ENCODE data around the gene IYD. TPM values are rescaled to one million over a fixed set of nuclear protein-coding genes. Genes with fewer than 3 reads are reported as not detected.

IYD gene
- polyA plus RNA-seq, 1 donor (not counting 4 experiments of a cell fraction or from before 2014, with no cell fraction given) = not detected

GRCh38 chr6:150334790-150335783, 33.7 kb upstream of the IYD start:
- dilution Hi-C loops (cut with MboI; ENCODE audit: extremely low pct_ligation_motif_present, low sequenced_read_pairs) = no loop called here
- Histone ChIP-seq H3K9ac (ENCODE audit: control insufficient read depth, extremely low read depth, insufficient read depth, low read length) (no peak overlapping the region), H3K4me2 (ENCODE audit: control insufficient read depth, extremely low read depth, insufficient read depth, low read depth, low read length) (no peak overlapping the region), H3K9me1 (ENCODE audit: control insufficient read depth, extremely low read depth, insufficient read depth, low read length) (no peaks in the 10 kb centered on the region), H3K27ac (ENCODE audit: control insufficient read depth, insufficient read depth, low read length) (peak overlapping the region; percentile 64), H3K9me3 (ENCODE audit: control insufficient read depth, low read depth, low read length) (no peaks in the 10 kb centered on the region), H2AFZ (ENCODE audit: control insufficient read depth, low read length) (no peak overlapping the region), H3K27me3 (ENCODE audit: control insufficient read depth, extremely low read depth, insufficient read depth, low read length) (no peaks in the 10 kb centered on the region), H3K4me1 (ENCODE audit: control insufficient read depth, extremely low read depth, insufficient read depth, low read length) (peaks cover 21% of the 10 kb centered on the region), H3K4me3 (ENCODE audit: control insufficient read depth in 2 of 3, extremely low read depth in 1 of 3, insufficient read depth in 2 of 3, low read depth in 1 of 3, low read length in 3 of 3) (no peak overlapping the region), H3K36me3 (ENCODE audit: control insufficient read depth in 2 of 2, extremely low read depth in 1 of 2, insufficient read depth in 2 of 2, low read length in 2 of 2) (no peaks in the 10 kb centered on the region), H3K79me2 (ENCODE audit: control insufficient read depth, insufficient read depth, low read length) (no peaks in the 10 kb centered on the region), H4K20me1 (ENCODE audit: control insufficient read depth, extremely low read depth, insufficient read depth, low read length) (no peaks in the 10 kb centered on the region)
- TF ChIP-seq, protein P1, sequence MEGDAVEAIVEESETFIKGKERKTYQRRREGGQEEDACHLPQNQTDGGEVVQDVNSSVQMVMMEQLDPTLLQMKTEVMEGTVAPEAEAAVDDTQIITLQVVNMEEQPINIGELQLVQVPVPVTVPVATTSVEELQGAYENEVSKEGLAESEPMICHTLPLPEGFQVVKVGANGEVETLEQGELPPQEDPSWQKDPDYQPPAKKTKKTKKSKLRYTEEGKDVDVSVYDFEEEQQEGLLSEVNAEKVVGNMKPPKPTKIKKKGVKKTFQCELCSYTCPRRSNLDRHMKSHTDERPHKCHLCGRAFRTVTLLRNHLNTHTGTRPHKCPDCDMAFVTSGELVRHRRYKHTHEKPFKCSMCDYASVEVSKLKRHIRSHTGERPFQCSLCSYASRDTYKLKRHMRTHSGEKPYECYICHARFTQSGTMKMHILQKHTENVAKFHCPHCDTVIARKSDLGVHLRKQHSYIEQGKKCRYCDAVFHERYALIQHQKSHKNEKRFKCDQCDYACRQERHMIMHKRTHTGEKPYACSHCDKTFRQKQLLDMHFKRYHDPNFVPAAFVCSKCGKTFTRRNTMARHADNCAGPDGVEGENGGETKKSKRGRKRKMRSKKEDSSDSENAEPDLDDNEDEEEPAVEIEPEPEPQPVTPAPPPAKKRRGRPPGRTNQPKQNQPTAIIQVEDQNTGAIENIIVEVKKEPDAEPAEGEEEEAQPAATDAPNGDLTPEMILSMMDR (optimal IDR thresholded peaks at IDR 0.05 in 1 of 3, IDR thresholded peaks at IDR 0.05 in 1 of 3, conservative IDR thresholded peaks at IDR 0.05 in 1 of 3; ENCODE audit: extremely low read depth in 1 of 3, insufficient read depth in 2 of 3, low read length in 3 of 3) = peak; percentile 66 to 84 (median 74)
- TF ChIP-seq EZH2 (IDR thresholded peaks at IDR 0.05; ENCODE audit: low read length) = no peak
- DNase-seq (ENCODE audit: low read depth, low spot score) (peak; percentile 28), FAIRE-seq (peak; percentile 63)

GRCh38 chr6:150336299-150336698, 32.5 kb upstream of the IYD start:
- Histone ChIP-seq H4K20me1 (ENCODE audit: control insufficient read depth, extremely low read depth, insufficient read depth, low read length) (no peaks in the 10 kb centered on the region), H3K4me1 (ENCODE audit: control insufficient read depth, extremely low read depth, insufficient read depth, low read length) (peaks cover 21% of the 10 kb centered on the region), H3K9me3 (ENCODE audit: control insufficient read depth, low read depth, low read length) (no peaks in the 10 kb centered on the region), H3K4me3 (ENCODE audit: control insufficient read depth in 2 of 3, extremely low read depth in 1 of 3, insufficient read depth in 2 of 3, low read depth in 1 of 3, low read length in 3 of 3) (no peak overlapping the region), H3K9ac (ENCODE audit: control insufficient read depth, extremely low read depth, insufficient read depth, low read length) (no peak overlapping the region), H3K79me2 (ENCODE audit: control insufficient read depth, insufficient read depth, low read length) (no peaks in the 10 kb centered on the region), H3K36me3 (ENCODE audit: control insufficient read depth in 2 of 2, extremely low read depth in 1 of 2, insufficient read depth in 2 of 2, low read length in 2 of 2) (no peaks in the 10 kb centered on the region), H2AFZ (ENCODE audit: control insufficient read depth, low read length) (no peak overlapping the region), H3K9me1 (ENCODE audit: control insufficient read depth, extremely low read depth, insufficient read depth, low read length) (no peaks in the 10 kb centered on the region), H3K27ac (ENCODE audit: control insufficient read depth, insufficient read depth, low read length) (peak overlapping the region; percentile 64), H3K4me2 (ENCODE audit: control insufficient read depth, extremely low read depth, insufficient read depth, low read depth, low read length) (peak overlapping the region; percentile 35), H3K27me3 (ENCODE audit: control insufficient read depth, extremely low read depth, insufficient read depth, low read length) (no peaks in the 10 kb centered on the region)
- TF ChIP-seq, protein P1 (optimal IDR thresholded peaks at IDR 0.05 in 1 of 3, IDR thresholded peaks at IDR 0.05 in 1 of 3, conservative IDR thresholded peaks at IDR 0.05 in 1 of 3; ENCODE audit: extremely low read depth in 1 of 3, insufficient read depth in 2 of 3, low read length in 3 of 3) = no peak
- TF ChIP-seq EZH2 (IDR thresholded peaks at IDR 0.05; ENCODE audit: low read length) = no peak
- DNase-seq (ENCODE audit: low read depth, low spot score) (peak; percentile 58), FAIRE-seq (peak; percentile 92)
- dilution Hi-C loops (cut with MboI; ENCODE audit: extremely low pct_ligation_motif_present, low sequenced_read_pairs) = no loop called here
